HEK293 (cell line): ENCODE measurements around the gene ARHGAP24.

Experiments used
- CTCF ChIA-PET: fragments of 350-600 bp; formaldehyde crosslinking; extraction: SDS; loops from one replicate; lab custom pipeline; 2021; ENCODE audit warnings: antibody characterized with exemption; lab: Yijun Ruan, JAX
- POLR2A ChIA-PET: fragments of 300-600 bp; formaldehyde crosslinking; extraction: SDS; loops from one replicate; lab custom pipeline; 2020; ENCODE audit warnings: antibody characterized with exemption, inconsistent platforms; lab: Yijun Ruan, JAX
- H3K27ac ChIP-seq: fragments of 200-500 bp; sonication (Bioruptor generic); 2 replicates; pipeline ENCODE4 v1.5.1; 2014; ENCODE audit warnings: low read depth, low read length, control low read depth, inconsistent platforms; ENCODE audit errors: extremely low read depth
- H3K36me3 ChIP-seq, 2 experiments: fragments of 200-500 bp in 1 of 2; sonication (Bioruptor generic) in 1 of 2; 1 replicate in 1 of 2; 2 replicates in 1 of 2; pipeline ENCODE4 v1.5.1; 2014 to 2017; ENCODE audit warnings: inconsistent platforms in 2 of 2, low read length in 2 of 2; ENCODE audit not compliant: control insufficient read depth in 2 of 2, insufficient read depth in 1 of 2
- H3K4me1 ChIP-seq: fragments of 200-500 bp; sonication (Bioruptor generic); 2 replicates; pipeline ENCODE4 v1.5.1; 2014; ENCODE audit warnings: mild to moderate bottlenecking, low read length, inconsistent platforms; ENCODE audit not compliant: control insufficient read depth, insufficient read depth
- H3K4me3 ChIP-seq: 2 replicates; pipeline ENCODE4 v1.5.1; 2011; ENCODE audit warnings: low read depth, mild to moderate bottlenecking, control low read depth, low read length, moderate library complexity
- H3K9me3 ChIP-seq: fragments of 200-500 bp; sonication (Bioruptor generic); 2 replicates; pipeline ENCODE4 v1.5.1; 2014; ENCODE audit warnings: low read depth, low read length, inconsistent platforms; ENCODE audit not compliant: control insufficient read depth, insufficient read depth
- ATF2 ChIP-seq: fragments of 450-650 bp; formaldehyde crosslinking; IDR thresholded peaks from 2 replicates; pipeline ENCODE4 v1.5.1; 2016; ENCODE audit warnings: missing biosample characterization, missing genetic modification characterization, low read depth
- ELK4 ChIP-seq: IDR thresholded peaks from 2 replicates; pipeline ENCODE4 v1.6.1; 2011; ENCODE audit warnings: mild to moderate bottlenecking, low read depth, low read length, borderline replicate concordance
- GLI4 ChIP-seq: fragments of 450-650 bp; formaldehyde crosslinking; IDR thresholded peaks from 2 replicates; pipeline ENCODE4 v1.5.1; 2016; ENCODE audit warnings: missing biosample characterization, missing genetic modification characterization
- HOXD13 ChIP-seq: sonication (generic); formaldehyde crosslinking; IDR thresholded peaks from 2 replicates; pipeline ENCODE4 v1.8.0; 2022; ENCODE audit warnings: missing genetic modification reagents, borderline replicate concordance
- KLF10 ChIP-seq: fragments of 450-650 bp; IDR thresholded peaks from 2 replicates; pipeline ENCODE4 v1.5.1; 2018; ENCODE audit warnings: missing biosample characterization, mild to moderate bottlenecking, missing genetic modification characterization
- KLF7 ChIP-seq: fragments of 450-650 bp; formaldehyde crosslinking; IDR thresholded peaks from 2 replicates; pipeline ENCODE4 v1.5.1; 2016; ENCODE audit warnings: missing biosample characterization, missing genetic modification characterization, borderline replicate concordance
- MEIS1 ChIP-seq: sonication (generic); formaldehyde crosslinking; IDR thresholded peaks from 2 replicates; pipeline ENCODE4 v1.8.1; 2022; ENCODE audit warnings: missing genetic modification reagents, mild to moderate bottlenecking, borderline replicate concordance
- PBX3 ChIP-seq: sonication (generic); formaldehyde crosslinking; IDR thresholded peaks from 2 replicates; pipeline ENCODE4 v1.8.1; 2022; ENCODE audit warnings: mild to moderate bottlenecking, moderate library complexity, missing genetic modification reagents
- WT1 ChIP-seq: fragments of 450-650 bp; formaldehyde crosslinking; IDR thresholded peaks from 2 replicates; pipeline ENCODE4 v1.5.1; 2016; ENCODE audit warnings: missing biosample characterization, missing genetic modification characterization
- YY1 ChIP-seq: fragments of 450-650 bp; formaldehyde crosslinking; IDR thresholded peaks from 2 replicates; pipeline ENCODE4 v1.5.1; 2018; ENCODE audit warnings: missing biosample characterization, missing genetic modification characterization
- ZBTB8A ChIP-seq: fragments of 450-650 bp; formaldehyde crosslinking; IDR thresholded peaks from 2 replicates; pipeline ENCODE4 v1.5.1; 2016; ENCODE audit warnings: missing biosample characterization, missing genetic modification characterization
- ZNF121 ChIP-seq: fragments of 450-650 bp; formaldehyde crosslinking; IDR thresholded peaks from 2 replicates; pipeline ENCODE4 v1.5.1; 2016; ENCODE audit warnings: missing biosample characterization, missing genetic modification characterization
- ZNF18 ChIP-seq: fragments of 450-650 bp; formaldehyde crosslinking; IDR thresholded peaks from 2 replicates; pipeline ENCODE4 v1.5.1; 2016; ENCODE audit warnings: missing biosample characterization, missing genetic modification characterization
- ZNF202 ChIP-seq: fragments of 450-650 bp; formaldehyde crosslinking; IDR thresholded peaks from 2 replicates; pipeline ENCODE4 v1.5.1; 2016; ENCODE audit warnings: missing biosample characterization, missing genetic modification characterization, borderline replicate concordance
- ZNF311 ChIP-seq: fragments of 450-650 bp; formaldehyde crosslinking; IDR thresholded peaks from 2 replicates; pipeline ENCODE4 v1.5.1; 2017; ENCODE audit warnings: missing biosample characterization, missing genetic modification characterization, borderline replicate concordance
- ZNF335 ChIP-seq: fragments of 450-650 bp; formaldehyde crosslinking; conservative IDR thresholded peaks from 2 replicates; pipeline ENCODE4 v1.5.1; 2016; ENCODE audit warnings: missing biosample characterization, missing genetic modification characterization
- ZNF350 ChIP-seq: fragments of 450-650 bp; formaldehyde crosslinking; IDR thresholded peaks from 2 replicates; pipeline ENCODE4 v1.5.0; 2017; ENCODE audit warnings: missing biosample characterization, mild to moderate bottlenecking, missing genetic modification characterization
- ZNF366 ChIP-seq: fragments of 450-650 bp; formaldehyde crosslinking; conservative IDR thresholded peaks from 2 replicates; pipeline ENCODE4 v1.5.1; 2016; ENCODE audit warnings: missing biosample characterization, missing genetic modification characterization
- ZNF394 ChIP-seq: fragments of 450-650 bp; formaldehyde crosslinking; IDR thresholded peaks from 2 replicates; pipeline ENCODE4 v1.5.1; 2016; ENCODE audit warnings: missing biosample characterization, missing genetic modification characterization, mild to moderate bottlenecking, moderate library complexity, borderline replicate concordance
- ZNF433 ChIP-seq: fragments of 450-650 bp; formaldehyde crosslinking; IDR thresholded peaks from 2 replicates; pipeline ENCODE4 v1.5.1; 2016; ENCODE audit warnings: missing biosample characterization, missing genetic modification characterization, low read depth
- ZNF549 ChIP-seq: fragments of 450-650 bp; IDR thresholded peaks from 2 replicates; pipeline ENCODE4 v1.5.1; 2018; ENCODE audit warnings: missing biosample characterization, missing genetic modification characterization, mild to moderate bottlenecking, inconsistent platforms, moderate library complexity
- ZNF596 ChIP-seq: fragments of 450-650 bp; IDR thresholded peaks from 2 replicates; pipeline ENCODE4 v1.5.0; 2018; ENCODE audit warnings: missing biosample characterization, mild to moderate bottlenecking, missing genetic modification characterization, moderate library complexity
- ZNF629 ChIP-seq: fragments of 450-650 bp; formaldehyde crosslinking; IDR thresholded peaks from 2 replicates; pipeline ENCODE4 v1.5.1; 2017; ENCODE audit warnings: missing biosample characterization, missing genetic modification characterization
- ZNF670 ChIP-seq: fragments of 450-650 bp; formaldehyde crosslinking; IDR thresholded peaks from 2 replicates; pipeline ENCODE4 v1.5.1; 2016; ENCODE audit warnings: missing biosample characterization, missing genetic modification characterization, low read depth
- ZNF677 ChIP-seq: fragments of 450-650 bp; IDR thresholded peaks from 2 replicates; pipeline ENCODE4 v1.5.0; 2018; ENCODE audit warnings: missing biosample characterization, mild to moderate bottlenecking, missing genetic modification characterization, moderate library complexity
- ZNF692 ChIP-seq: fragments of 450-650 bp; formaldehyde crosslinking; IDR thresholded peaks from 2 replicates; pipeline ENCODE4 v1.5.1; 2016; ENCODE audit warnings: missing biosample characterization, missing genetic modification characterization
- ZNF76 ChIP-seq: fragments of 450-650 bp; formaldehyde crosslinking; IDR thresholded peaks from 2 replicates; pipeline ENCODE4; 2016; ENCODE audit warnings: low read depth, missing biosample characterization, missing genetic modification characterization, borderline replicate concordance
- ZSCAN4 ChIP-seq: fragments of 450-650 bp; formaldehyde crosslinking; IDR thresholded peaks from 2 replicates; pipeline ENCODE4 v1.5.1; 2017; ENCODE audit warnings: missing biosample characterization, missing genetic modification characterization

ARHGAP24 gene

GRCh38 chr4:85738721-85739120, 263.8 kb downstream of the ARHGAP24 start:
- POLR2A ChIA-PET: no interaction called here

GRCh38 chr4:85740431-85740861, 265.5 kb downstream of the ARHGAP24 start:
- Histone ChIP-seq H3K9me3 (no peaks in the 10 kb centered on the region), H3K4me3 (no peak overlapping the region), H3K4me1 (0 out of 2 replicates have a peak, but pooled peaks cover under 1% of the 10 kb centered on the region), H3K36me3 (no peaks in the 10 kb centered on the region), H3K27ac (no peak overlapping the region)
- ChIA-PET CTCF (interaction anchor here (0.6 to 1.6 kb wide), 4 partner anchors 56 to 787 kb away, joined by 3 to 4 read pairs (median 3); no protein-coding TSS in a partner anchor), POLR2A (no interaction called here)
- TF ChIP-seq KLF10: no peak
- TF ChIP-seq ZNF670 (tag by site-specific recombination): no peak
- TF ChIP-seq ZNF202 (tag by site-specific recombination): no peak
- TF ChIP-seq ZNF549 (tag by site-specific recombination): no peak
- TF ChIP-seq PBX3 (CRISPR knock-in tag): no peak
- TF ChIP-seq GLI4 (tag by site-specific recombination): no peak
- 0 out of 2 replicates have a peak, but pooled peaks have one; percentile 12 for TF ChIP-seq ZNF366 (tag by site-specific recombination)
- TF ChIP-seq MEIS1 (CRISPR knock-in tag): no peak
- no peak for TF ChIP-seq ZNF692 (tag by site-specific recombination)
- no peak for TF ChIP-seq ELK4
- no peak for TF ChIP-seq ZSCAN4
- no peak for TF ChIP-seq ZNF18 (tag by site-specific recombination)
- TF ChIP-seq ATF2 (tag by site-specific recombination): peak; percentile 79
- no peak for TF ChIP-seq YY1 (tag by site-specific recombination)
- no peak for TF ChIP-seq ZNF394 (tag by site-specific recombination)
- TF ChIP-seq ZNF311 (tag by site-specific recombination): no peak
- 0 out of 2 replicates have a peak, but pooled peaks have one; percentile 50 for TF ChIP-seq ZNF629 (tag by site-specific recombination)
- TF ChIP-seq ZBTB8A: no peak
- TF ChIP-seq HOXD13 (CRISPR knock-in tag): no peak
- no peak for TF ChIP-seq ZNF677 (tag by site-specific recombination)
- TF ChIP-seq ZNF76 (tag by site-specific recombination): no peak
- no peak for TF ChIP-seq WT1 (tag by site-specific recombination)
- TF ChIP-seq ZNF596 (tag by site-specific recombination): no peak
- TF ChIP-seq ZNF121 (tag by site-specific recombination): no peak
- TF ChIP-seq KLF7 (tag by site-specific recombination): no peak
- peak; percentile 47; the same call in 1 of the 2 replicates for TF ChIP-seq ZNF335 (tag by site-specific recombination)
- TF ChIP-seq ZNF433: no peak

More at GRCh38 chr4:85738721-85739120, 263.8 kb downstream of the ARHGAP24 start:
- no peak for TF ChIP-seq ZNF350
- CTCF ChIA-PET: interaction anchor here (0.8 kb wide), 1 partner anchor 9 kb away, joined by 3 read pairs; no protein-coding TSS in a partner anchor
- H3K9me3 ChIP-seq: no peaks in the 10 kb centered on the region
- H3K4me3 ChIP-seq: no peak overlapping the region
- no peak overlapping the region for H3K27ac ChIP-seq
- no peaks in the 10 kb centered on the region for H3K4me1 ChIP-seq
- H3K36me3 ChIP-seq: no peaks in the 10 kb centered on the region
